ENCODE measurements around the gene SGCD. TPM values are rescaled to one million over a fixed set of nuclear protein-coding genes. Genes with fewer than 3 reads are reported as not detected.

SGCD gene
- total and polyA plus RNA-seq, 9 of the 15 experiments (the other 6 are each of a cell fraction or from before 2014, with no cell fraction given): not detected

DNA sequence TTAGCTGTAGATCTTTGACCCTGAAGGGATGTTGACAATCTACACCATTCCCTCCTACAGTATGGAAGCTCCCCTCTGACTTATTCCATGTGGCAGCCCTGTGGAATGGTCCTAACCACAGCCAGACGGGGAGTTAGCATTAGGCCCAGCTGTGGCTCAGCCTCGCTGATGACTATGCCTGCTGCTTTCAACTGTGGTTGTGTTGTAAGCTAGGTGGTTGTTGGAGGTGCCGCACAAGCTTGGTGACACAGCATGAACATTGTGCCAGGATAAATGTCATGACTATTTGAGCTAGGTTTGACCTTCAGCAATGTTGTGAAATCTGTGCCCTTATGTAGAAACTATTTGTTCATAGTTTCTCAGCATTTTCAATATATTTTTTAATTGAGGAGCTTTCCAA is 40.6 kb downstream of the SGCD start (continued):
- TF ChIP-seq, protein P1, sequence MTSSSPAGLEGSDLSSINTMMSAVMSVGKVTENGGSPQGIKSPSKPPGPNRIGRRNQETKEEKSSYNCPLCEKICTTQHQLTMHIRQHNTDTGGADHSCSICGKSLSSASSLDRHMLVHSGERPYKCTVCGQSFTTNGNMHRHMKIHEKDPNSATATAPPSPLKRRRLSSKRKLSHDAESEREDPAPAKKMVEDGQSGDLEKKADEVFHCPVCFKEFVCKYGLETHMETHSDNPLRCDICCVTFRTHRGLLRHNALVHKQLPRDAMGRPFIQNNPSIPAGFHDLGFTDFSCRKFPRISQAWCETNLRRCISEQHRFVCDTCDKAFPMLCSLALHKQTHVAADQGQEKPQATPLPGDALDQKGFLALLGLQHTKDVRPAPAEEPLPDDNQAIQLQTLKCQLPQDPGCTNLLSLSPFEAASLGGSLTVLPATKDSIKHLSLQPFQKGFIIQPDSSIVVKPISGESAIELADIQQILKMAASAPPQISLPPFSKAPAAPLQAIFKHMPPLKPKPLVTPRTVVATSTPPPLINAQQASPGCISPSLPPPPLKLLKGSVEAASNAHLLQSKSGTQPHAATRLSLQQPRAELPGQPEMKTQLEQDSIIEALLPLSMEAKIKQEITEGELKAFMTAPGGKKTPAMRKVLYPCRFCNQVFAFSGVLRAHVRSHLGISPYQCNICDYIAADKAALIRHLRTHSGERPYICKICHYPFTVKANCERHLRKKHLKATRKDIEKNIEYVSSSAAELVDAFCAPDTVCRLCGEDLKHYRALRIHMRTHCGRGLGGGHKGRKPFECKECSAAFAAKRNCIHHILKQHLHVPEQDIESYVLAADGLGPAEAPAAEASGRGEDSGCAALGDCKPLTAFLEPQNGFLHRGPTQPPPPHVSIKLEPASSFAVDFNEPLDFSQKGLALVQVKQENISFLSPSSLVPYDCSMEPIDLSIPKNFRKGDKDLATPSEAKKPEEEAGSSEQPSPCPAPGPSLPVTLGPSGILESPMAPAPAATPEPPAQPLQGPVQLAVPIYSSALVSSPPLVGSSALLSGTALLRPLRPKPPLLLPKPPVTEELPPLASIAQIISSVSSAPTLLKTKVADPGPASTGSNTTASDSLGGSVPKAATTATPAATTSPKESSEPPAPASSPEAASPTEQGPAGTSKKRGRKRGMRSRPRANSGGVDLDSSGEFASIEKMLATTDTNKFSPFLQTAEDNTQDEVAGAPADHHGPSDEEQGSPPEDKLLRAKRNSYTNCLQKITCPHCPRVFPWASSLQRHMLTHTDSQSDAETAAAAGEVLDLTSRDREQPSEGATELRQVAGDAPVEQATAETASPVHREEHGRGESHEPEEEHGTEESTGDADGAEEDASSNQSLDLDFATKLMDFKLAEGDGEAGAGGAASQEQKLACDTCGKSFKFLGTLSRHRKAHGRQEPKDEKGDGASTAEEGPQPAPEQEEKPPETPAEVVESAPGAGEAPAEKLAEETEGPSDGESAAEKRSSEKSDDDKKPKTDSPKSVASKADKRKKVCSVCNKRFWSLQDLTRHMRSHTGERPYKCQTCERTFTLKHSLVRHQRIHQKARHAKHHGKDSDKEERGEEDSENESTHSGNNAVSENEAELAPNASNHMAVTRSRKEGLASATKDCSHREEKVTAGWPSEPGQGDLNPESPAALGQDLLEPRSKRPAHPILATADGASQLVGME (CRISPR knock-in tag; IDR thresholded peaks at IDR 0.05): no peak
- TF ChIP-seq COPS2 (conservative IDR thresholded peaks at IDR 0.05) (no peak), ZBTB12 (CRISPR knock-in tag; IDR thresholded peaks at IDR 0.05) (no peak), NR4A1 (CRISPR knock-in tag; IDR thresholded peaks at IDR 0.05) (no peak), NR4A1 (tag; IDR thresholded peaks at IDR 0.05) (no peak), ZNF696 (CRISPR knock-in tag; conservative IDR thresholded peaks at IDR 0.05) (no peak), KAT7 (CRISPR knock-in tag; IDR thresholded peaks at IDR 0.05; ENCODE audit: borderline replicate concordance) (no peak), ZNF239 (CRISPR knock-in tag; IDR thresholded peaks at IDR 0.05) (no peak)
